Head of caudate nucleus (tissue), 42 donors: ENCODE data around the gene TRIM14.
A peak's percentile ranks its signal among the peaks of the same experiment; 100 is the strongest.

Source experiments
- DNase-seq, 42 donors: peaks; one replicate each; pipeline versions ENCODE4 v3.0.0 to v3.0.0-alpha.2; 2020 to 2021; ENCODE audit warnings: mixed read lengths in 7 of 42
- intact Hi-C: fragments of 100-400 bp; cut with DNase I; formaldehyde crosslinking; loops from one replicate; pipeline ENCODE4 v1.15.0; 2022

The TRIM14 gene, protein sequence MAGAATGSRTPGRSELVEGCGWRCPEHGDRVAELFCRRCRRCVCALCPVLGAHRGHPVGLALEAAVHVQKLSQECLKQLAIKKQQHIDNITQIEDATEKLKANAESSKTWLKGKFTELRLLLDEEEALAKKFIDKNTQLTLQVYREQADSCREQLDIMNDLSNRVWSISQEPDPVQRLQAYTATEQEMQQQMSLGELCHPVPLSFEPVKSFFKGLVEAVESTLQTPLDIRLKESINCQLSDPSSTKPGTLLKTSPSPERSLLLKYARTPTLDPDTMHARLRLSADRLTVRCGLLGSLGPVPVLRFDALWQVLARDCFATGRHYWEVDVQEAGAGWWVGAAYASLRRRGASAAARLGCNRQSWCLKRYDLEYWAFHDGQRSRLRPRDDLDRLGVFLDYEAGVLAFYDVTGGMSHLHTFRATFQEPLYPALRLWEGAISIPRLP

DNA sequence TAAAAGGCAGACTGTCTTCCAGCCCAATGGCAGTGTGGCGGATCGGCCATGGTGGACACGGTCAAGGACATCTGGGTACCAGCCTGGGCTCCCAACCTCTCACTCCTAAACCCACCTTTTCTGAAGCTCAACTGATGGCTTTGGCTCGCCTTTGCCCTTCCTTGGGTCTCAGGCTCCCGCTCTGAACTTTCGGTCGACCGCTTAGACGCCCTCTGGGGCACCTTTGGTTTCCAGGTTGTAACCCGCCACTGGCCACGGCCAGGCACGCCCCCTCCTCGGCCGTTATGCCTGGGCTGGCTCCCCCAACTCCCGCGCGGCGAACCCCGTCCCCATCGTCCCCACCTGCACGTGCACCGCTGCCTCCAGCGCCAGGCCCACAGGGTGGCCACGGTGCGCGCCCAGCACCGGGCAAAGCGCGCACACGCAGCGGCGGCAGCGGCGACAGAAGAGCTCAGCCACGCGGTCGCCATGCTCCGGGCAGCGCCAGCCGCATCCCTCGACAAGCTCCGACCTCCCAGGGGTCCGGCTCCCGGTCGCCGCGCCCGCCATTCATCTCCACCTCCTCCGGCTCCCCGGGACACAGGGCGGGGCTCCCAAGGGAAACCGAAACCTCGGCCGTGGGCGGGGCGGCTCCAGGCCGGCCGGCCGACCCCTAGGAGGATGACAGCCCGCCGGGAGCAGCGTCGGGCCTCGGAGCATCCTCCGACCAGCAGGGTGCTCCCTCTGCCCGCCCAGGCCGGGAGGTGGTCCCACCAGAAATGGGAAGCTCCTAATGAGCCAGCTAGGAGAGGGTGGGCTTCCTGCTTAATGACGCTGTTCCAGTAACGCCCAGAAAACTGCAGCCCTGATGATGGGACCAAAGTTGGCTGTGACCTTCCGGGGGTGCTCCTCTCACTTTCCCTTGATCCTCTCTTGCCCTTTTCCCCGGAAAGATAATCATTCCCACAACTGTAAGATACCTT lies at the start of gene TRIM14:
Gene TRIM14 (minus strand): TSS at position 583 of the 962 bp plus-strand sequence. CDS start 34 bp downstream, at position 549.
- peak in 37 of 42 donors; percentile 14 to 74 (median 45) for DNase-seq
- intact Hi-C loops = no loop called here

DNA sequence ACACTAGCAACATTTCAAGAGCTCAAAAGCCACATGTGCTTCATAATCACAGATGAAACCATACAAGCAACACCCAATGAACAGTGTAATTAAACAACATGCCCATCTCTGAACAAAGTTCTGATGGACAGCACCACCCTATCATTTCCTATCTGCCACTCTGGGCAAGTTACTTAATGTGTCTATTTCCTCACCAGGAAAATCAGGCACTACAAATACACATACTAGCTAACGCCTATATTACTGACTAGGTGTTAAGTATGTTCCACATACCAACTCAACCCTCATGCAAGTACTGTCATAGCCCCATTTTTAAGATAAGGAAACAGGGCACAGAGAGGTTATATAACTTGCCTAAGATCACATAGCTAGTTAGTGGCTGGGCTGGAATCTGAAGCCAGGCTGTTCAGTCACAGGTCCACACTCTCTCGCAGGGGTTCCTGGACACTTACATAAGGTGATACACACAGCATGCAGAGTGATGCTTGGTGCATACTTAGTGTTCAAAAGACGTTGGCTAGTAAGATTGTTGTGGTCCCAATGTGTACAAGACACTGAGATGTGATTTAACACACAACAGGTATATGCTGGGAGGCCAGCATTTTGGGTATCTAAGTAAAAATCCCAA lies 49.2 kb upstream of the TRIM14 start:
- DNase-seq = no peak
- intact Hi-C loops = no loop called here

DNA sequence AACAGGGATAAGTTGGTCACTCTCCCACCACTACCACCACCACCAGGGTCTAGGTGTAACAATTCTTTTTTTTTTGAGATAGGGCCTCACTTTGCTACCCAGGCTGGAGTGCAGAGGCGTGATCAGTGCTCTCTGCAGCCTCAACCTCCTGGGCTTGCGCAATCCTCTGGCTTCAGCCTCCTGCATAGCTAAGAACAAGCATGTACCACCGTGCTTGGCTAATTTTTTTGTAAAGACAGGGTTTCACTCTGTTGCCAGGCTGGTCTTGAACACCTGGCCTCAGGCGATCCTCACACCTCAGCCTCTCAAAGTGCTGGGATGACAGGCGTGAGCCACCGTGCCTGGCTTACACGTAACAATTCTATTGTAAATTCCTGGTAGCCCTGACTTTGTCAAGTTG lies 45.9 kb upstream of the TRIM14 start:
- intact Hi-C loops = no loop called here
- no peak for DNase-seq

DNA sequence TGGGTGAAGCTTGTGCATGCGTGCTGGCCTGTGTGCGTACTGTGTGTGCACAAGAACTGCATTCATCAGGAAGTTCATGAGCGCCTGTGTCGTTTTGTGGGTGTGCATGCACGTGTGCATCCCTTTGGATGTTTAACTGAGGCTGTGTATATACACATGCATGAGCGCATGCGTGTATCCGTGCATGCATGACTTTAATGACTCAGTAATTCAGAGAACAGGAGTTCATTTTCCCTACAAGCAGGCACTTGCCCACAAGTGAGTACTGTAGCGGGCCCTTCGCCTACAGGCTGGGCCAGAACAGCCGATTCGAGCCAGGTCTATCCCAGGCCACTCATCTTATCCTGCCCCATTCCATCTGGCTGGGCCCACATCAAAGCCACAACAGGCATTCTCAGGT lies 43.6 kb upstream of the TRIM14 start:
- no peak for DNase-seq
- intact Hi-C loops = no loop called here

DNA sequence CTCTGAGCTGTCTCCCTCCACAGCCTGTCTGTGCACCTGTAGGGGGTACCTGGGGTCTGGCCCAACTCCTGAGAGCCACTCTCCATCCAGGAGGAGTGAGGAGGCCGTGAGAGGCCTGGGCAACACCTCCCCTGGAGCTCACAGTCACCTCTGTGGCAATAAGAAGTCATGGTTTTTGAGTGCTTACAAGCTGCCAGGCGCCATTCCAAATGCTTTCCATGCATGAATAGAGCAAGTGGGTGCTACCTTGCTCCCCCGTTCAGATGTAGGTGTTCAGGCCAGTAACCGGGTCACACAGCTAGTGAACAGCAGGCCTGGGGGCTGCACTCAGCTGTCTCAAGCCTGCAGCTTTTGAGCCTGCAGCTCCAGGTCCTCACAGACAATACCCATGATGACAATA lies 42.8 kb upstream of the TRIM14 start:
- intact Hi-C loops = no loop called here
- DNase-seq = no peak

DNA sequence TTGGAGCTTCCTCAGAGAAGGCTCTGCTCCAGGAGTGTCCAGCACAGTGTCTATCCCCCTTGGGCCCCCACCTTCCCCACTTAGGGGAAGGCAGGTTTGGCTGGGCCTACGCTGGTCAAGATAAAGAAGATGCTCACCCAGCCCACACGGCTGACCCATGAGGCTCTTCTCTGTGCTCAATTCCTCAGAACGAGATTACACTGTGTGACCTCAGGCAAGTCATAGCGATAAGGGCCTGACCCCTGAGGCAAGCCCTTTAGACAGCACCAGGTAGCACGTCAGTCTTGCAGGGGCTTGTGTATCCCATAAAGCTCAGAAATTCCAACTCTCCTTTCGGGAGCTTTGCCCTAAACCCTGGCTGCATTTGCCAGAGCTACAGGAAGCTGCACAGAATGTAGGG lies 40.8 kb upstream of the TRIM14 start:
- no peak for DNase-seq
- intact Hi-C loops = no loop called here

DNA sequence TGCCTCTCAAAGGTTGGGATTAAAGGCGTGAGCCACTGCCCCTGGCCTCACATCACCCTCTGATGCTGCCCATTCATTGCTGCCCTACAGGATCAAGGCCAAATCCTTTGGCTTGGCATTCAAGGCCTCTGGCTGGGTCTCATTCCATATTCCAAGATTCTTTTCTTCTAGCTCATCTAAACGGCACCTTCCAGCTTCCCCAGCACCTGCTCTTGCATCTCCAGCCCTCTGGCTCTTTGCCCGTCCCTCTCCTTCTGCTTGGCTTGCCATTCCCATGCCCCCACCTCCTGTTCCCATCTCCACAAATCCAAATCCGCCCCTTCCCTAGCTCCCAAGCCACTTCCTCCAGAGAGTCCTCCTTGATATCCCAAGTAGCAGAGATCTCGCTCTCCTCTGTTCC lies 40.3 kb upstream of the TRIM14 start:
- no peak for DNase-seq
- intact Hi-C loops = no loop called here

DNA sequence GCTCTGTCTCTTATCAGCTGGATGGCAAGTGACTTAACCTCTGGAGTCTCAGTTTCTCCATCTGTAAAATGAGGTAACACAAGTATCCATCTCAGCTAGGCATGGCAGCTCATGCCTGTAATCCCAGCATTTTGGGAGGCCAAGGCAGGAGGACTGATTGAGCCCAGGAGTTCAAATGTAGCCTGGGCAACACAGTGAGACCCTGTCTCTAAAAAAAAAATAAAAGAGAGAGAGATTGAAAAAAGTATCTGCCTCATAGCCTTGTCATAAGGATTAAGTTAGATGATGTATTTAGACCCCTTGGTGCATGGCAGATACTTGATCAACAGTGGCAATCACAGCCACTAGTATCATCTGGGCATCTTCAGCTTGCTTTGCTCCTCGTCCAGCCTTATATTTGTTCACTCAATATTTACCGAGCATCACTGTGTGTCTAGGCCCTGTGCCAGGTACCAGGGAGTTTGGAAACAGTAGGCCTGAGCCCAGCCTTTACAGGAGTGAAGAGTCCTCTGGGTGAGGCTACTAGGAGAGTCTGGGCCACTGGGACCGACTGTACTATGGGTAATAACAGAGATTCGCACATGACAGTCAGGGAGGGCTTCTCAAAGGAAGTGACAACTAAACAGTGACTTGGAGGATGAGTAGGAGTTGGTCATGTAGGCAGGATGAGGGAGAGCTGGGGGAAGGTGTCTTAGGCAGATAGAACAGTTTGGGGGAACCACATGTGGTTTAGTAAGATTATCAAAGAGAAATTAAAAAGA lies 39.2 kb upstream of the TRIM14 start:
- intact Hi-C loops = no loop called here
- DNase-seq = no peak

DNA sequence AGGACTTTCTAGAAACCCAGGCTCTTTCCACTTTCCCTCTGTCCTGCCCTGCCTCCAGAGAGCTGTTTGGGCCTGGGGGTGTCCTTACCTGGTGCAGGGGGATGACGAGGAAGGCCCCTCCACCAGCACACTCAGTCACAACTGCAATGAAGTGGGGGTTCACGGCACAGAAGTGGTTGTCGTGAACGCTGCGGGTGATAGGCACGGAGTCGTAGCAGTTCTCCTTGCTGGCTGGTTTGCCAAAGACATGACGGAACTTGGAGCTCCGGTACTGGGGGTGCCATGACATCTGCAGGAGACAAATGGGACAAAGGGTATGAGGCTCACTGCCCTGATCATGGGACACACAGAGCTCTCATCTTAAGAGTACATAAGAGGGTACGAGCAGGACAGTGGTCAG lies 38.4 kb upstream of the TRIM14 start:
- intact Hi-C loops = no loop called here
- DNase-seq = no peak

DNA sequence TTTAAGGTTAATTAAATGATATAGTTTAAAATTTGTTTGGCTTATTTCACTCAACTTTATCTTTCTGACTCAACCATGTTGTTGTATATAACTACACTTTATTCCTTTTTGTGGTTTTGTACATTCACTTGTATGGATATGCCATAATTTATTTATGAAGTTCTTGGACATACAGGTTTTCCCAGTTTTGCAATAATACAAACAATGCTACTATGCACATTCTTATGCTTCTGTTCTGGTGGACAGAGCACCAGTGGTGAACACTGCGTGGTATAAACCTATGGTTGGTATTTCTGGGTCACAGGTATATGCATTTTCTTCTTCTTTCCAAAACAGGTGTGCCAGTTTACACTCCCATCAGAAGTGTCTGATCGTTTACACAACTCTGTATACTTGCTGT lies 35.7 kb upstream of the TRIM14 start:
- intact Hi-C loops = no loop called here

DNA sequence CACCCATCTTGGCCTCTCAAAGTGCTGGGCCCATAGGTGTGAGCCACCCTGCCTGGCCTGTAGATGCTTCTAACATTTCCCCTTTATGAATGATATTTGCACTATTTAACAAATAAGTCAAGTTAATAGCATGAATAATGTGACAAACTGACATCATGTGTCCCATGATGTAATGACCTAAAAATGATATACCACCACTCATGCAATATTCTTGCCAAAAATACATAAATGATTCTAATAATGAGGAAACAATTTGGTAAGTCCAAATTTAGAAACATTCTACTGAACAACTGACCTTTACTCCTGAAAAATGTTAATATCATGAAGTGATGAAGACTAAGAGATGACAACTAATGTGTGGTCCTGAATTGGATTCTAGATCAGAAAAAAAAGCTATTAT lies 33.5 kb upstream of the TRIM14 start:
- no peak for DNase-seq
- intact Hi-C loops = no loop called here

More for the DNA sequence above, 35.7 kb upstream of the TRIM14 start:
- no peak for DNase-seq

DNA sequence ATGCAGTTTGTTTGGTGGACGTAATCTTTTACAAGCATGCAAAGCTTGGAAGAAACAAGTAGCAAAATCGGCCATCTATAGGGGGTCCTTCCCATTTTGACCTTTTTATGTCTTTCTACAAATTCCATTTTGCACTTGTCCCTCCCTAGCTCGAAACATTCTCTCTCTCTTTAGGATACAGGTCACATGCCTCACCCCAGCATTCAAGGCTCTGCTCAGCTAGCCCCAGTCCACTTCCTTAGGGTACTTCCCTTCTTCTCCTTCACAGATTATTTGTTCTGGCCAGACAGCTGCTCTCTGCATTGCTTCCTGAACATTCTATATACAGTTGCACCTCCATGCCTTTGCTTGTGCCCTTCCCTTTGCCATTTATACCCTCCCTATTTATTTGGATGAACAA lies 31.7 kb upstream of the TRIM14 start:
- no peak for DNase-seq
- intact Hi-C loops = no loop called here

DNA sequence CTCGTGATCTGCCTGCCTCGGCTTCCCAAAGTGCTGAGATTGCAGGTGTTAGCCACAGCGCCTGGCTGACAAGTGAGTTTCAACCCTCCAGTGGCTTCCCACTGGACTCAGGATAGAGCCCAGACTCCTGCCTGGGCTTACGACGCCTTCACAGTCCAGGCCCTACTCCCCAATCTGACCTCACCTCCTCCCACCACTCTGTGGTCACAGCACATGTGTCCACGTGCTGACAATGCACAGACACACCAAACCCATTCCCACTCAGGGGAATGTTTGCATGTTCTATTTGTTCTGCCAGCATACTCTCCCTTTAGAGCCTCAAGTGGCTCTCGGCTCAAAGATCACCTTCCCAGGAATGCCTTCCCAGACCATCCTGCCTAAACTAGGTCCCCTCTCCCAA lies 31.1 kb upstream of the TRIM14 start:
- intact Hi-C loops = no loop called here
- DNase-seq = no peak

DNA sequence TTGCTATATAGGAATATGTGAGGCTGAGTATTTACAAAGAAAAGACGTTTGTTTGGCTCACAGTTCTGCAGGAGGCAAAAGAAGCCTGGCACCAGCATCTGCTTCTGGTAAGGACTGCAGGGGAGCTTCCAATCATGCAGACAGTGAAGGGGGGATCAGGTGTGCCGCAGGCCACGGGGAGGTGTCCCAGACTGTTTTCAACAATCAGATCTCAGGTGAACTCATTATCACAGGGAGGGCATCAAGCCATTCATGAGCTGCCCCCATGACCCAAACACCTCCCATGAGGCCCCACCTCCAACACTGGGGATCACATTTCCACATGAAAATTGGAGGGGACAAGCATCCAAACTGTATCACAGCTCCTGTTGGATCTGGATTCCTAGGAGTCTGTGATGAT lies 30.4 kb upstream of the TRIM14 start:
- intact Hi-C loops = loop anchor here (10.0 kb wide), 1 partner anchor 65 kb away; no protein-coding TSS in a partner anchor
- DNase-seq = no peak

DNA sequence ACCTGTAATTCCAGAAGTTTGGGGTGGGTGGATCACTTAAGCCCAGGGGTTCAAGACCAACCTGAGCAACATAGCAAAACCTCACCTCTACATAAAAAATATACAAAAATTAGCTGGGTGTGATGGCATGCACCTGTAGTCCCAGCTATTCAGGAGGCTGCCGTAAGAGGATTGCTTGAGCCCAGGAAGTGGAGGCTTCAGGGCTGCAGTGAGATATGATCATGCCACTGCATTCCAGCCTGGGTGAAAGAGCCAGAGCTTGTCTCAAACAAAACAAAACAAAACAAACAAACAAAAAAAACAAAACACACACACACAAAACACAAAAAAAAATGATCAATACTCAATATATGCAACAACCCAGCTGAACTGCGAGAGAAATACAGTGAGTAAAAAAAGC lies 29.5 kb upstream of the TRIM14 start:
- intact Hi-C loops = loop anchor here (10.0 kb wide), 1 partner anchor 64 kb away; no protein-coding TSS in a partner anchor
- no peak for DNase-seq

DNA sequence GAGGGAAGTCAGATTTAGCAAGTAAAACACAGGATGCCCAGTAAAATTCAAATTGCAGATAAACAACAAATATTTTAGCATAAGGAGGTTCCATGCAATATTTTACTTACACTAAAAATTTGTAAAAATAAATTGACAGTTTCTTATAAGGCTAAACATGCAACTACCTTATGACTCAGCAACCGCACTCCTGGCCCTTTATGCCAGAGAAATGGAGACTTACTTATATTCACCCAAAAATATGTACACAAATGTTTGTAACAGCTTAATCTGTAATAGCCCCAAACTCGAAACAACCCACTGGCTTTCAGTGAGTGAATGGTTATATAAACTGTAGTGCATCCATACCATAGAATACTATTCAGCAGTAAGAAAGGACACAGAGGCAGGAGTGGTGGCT lies 28.6 kb upstream of the TRIM14 start:
- DNase-seq = no peak
- intact Hi-C loops = loop anchor here (10.0 kb wide), 1 partner anchor 63 kb away; no protein-coding TSS in a partner anchor

DNA sequence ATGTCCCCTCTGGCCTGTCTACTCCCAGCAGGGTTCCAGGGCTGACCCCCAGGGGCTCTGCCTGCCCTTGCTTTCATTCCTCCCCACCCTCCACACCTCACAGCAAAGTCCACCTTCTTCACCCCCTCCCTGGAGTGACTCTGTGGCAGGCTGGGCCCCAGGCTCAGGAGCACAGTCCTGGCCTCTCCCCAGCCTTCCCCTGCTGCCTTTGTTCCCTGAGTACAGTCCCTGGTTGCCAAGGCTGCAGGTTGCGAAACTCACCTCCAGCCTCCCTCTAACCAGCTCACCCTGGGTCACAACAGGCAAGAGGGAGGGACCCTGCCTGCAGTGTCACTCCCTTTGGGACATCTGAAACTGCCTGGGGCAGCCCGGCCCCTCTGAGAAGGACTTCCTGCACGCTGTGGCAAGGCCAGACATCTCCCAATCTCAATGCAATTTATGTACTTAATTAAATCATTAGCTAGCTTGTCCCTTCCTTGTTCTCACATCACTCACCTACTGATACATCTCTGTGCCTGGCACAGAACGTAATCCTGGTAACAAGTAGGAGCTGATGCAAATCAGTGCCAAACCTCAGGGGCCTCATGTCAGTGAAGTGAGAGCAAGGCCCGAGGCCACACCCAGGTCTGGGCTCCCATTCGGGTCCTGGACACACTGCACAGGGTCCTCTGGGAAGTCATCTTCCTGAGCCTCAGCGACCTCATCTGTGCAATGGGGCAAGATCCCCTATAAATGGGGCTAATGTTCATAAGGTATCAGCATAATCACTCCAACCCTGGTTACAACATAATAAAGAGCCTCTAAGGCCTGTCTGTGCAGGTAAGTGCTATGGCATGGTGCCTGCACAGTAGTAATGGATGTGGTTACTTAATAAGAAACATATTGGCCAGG lies 27.3 kb upstream of the TRIM14 start:
- intact Hi-C loops = loop anchor here (10.0 kb wide), 1 partner anchor 62 kb away; no protein-coding TSS in a partner anchor
- DNase-seq = peak in 3 of 42 donors; percentile 11 to 43 (median 15)

DNA sequence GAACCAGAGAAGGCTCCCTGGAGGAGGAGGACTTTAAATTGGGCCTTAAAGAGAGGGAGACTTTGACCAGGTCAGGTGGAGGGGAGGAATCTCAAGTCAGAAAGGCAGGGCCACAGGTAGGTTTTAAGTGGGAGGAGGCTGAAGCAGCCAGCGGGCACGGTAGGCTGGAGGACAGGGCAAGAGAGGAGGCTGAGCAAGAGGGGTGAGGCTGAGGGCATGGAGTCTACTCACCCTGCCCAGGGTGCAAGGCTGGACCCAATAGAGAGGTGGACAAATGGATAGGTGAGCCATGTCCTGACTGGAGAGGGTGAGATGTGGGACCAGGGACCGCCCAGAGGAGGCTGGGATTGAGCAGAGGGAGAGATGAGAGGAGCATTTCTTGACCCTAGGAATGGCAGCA lies 25.6 kb upstream of the TRIM14 start:
- intact Hi-C loops = loop anchor here (10.0 kb wide), 1 partner anchor 60 kb away; no protein-coding TSS in a partner anchor
- no peak for DNase-seq
